HG02623 (cell line): Measurements from ENCODE around the gene KCNJ16.
"Not testable (repeated sequence)": the region's sequence is repeated elsewhere in the genome, so short reads cannot be mapped to it uniquely, and the experiment has no call there.

Source experiments
- ATAC-seq: cut with Tn5 transposase; IDR thresholded peaks from one replicate; pipeline ENCODE4 v1.9.1; 2021; ENCODE audit warnings: moderate library complexity; ENCODE audit not compliant: unreplicated experiment

The KCNJ16 gene

DNA sequence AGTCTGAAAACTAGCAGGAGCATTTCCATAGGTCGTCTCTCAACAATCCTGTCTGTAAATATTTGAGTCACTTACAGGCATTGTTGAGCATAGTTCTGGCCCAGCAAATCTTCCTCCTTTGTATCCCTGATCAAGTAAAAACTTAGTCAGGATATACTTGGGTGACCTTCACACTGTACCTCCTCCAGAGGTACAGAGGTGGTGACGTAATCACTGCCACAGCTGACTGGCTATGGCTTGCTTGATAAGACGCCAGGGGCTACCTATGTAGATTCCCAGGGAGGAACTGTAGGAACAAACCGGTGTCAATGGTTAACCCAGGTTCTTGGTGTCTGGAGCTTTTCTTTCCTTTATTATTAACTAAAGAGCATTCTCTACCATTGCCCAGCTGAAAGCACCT is at the start of gene KCNJ16:
Gene KCNJ16 (plus strand): TSS at position 270 of the 400 bp plus-strand sequence. CDS start 56,863 bp downstream, outside the sequence.
- ATAC-seq, result no peak

GRCh38 chr17:70028397-70028796 is 46.6 kb upstream of the KCNJ16 start:
- ATAC-seq, result no peak

DNA sequence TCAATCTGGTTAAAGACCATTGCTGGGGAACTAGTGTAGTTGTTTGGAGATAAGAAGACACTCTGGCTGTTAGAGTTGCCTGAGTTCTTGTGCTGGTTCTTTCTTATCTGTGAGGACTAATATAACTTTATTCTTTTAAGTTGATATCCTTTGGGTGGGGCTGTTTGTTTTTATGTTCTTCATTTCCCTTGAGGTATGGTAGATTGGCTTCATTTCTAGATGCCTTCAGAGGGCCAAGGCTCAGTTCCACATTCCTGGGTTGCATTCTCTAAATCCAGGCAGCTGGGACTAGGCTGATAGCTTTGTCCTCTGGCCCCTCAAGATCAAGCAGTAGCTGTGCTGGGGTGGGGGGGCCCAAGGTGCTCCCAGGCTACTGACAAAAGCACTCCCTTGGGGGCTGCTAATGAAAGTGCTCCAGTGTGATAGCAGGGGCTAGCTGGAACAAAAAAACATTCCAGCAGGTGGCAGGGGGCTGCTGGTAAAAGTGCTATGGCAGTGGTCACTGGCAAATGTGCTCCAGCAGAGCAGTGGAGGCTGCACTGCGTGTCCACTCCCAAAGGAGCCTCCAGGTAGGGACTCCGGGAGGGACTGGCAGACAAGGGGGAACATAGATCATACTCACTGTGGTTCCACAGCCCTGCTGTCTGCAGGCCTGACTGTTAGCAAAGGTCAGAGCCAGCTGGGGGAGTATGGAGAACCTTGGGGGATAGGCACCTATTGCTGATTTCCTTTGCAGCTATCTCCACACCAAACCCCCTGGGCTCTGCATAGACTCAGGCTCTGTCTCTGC is 45.9 kb upstream of the KCNJ16 start:
- no peak for ATAC-seq

DNA sequence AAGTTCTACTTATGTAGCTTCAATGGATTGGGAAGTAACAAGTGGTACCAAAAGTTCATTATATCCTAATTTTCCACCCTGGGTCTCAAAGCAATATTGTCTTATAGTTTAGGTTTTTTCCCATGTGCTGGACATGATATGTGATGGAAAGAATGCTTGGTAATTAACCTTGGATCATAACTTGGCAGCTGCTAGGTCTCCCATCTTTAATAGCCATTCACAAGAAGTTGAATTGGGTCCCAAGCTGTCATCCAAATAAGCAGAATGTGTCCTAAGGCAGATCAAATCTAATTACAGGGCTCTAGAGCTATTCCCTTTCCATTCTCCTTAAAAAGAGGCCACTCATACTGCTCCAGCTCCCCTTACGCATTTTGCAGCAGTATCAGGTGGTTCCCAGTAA is 44.7 kb upstream of the KCNJ16 start:
- no peak for ATAC-seq

- ATAC-seq, result no peak
Measured at GRCh38 chr17:70031341-70031740, 43.7 kb upstream of the KCNJ16 start.

DNA sequence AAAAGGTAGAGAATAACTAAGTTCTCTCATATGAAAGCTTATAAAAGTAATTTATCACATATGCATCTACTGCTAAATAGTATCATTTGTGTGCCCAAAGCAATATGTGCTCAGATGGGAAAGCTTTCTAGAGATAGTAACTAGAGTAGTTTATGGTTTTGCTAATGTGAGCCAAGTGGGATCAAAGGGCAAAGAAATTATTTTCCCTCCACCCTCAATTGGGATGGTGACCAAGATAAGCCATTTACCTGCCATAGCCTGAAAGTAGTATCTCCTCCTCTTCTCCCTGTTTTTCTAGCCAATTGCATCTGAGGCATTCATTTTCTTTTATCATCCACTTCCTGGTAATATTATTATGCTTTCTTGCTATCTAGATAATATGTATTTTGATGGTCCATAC is 41.9 kb upstream of the KCNJ16 start:
- no peak for ATAC-seq

DNA sequence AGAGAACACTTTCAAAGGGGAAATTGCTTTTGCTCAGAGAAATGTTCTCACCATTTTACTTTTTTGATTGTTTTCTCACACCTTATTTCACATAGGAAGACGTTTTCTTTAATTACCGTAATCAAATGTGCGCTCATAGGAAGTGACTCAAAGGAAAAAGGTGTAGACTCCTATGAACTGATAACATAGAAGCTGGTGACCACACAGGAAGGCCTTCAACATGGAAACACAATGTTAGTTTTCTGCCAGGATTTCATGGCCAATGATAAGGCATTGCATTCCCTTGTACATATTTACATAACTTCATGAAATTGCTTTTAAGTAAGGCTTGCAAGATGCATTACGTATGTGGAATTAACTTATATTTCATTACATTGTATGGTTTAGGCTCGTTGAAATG is 40.9 kb upstream of the KCNJ16 start:
- ATAC-seq, result no peak

- no peak for ATAC-seq
Measured at GRCh38 chr17:70037498-70037897, 37.5 kb upstream of the KCNJ16 start.

DNA sequence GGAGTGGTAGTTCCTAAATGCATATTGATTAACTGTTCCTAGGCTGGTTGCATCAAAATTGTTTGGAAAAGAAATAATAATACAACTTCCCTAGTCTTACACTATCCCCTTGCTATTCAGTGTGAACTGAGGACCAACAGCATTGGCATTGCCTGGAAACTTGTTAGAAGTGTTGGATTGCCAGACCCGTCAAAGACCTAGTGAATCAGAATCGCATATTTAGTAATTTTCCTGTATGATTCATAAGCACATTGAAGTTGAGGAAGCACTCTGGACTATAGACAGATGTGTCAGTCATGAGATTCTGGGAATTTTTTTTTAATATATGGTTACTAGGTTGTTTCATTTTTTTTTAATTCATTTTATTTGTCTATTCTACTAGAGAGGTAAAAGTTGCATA is 34.7 kb upstream of the KCNJ16 start:
- ATAC-seq, result no peak

- ATAC-seq, result no peak
Measured at GRCh38 chr17:70041061-70041460, 34.0 kb upstream of the KCNJ16 start.

DNA sequence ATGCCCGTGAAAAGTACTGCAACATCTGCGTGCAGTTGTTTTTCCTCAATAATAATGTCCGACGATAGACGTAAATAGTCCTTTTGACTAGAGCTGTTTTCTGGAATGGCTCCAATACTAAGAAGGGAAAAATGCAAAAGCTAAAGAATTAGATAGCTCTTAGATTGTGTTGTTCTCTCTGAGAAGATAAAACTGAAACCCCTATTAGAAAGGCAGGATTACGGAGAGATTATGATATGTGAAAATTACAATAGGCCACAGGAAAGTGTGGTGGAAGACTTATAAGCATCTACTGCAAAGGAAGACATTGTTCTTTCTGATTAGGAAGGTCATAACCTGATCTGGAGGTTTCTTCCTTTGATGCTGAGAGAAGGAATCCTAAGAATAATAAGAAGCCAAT is 33.5 kb upstream of the KCNJ16 start:
- no peak for ATAC-seq

DNA sequence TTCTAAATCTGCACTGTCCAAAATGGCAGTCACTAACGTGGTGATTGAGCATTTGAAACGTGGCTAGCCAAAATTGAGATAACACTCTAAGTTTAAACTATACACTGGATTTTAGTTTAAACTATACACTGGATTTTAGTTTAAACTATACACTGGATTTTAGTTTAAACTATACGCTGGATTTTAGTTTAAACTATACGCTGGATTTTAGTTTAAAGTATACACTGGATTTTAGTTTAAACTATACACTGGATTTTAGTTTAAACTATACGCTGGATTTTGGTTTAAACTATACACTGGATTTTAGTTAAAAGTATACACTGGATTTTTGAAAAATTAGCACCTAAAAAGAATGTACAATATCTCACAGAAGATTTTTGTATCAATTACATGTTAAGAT is 29.2 kb upstream of the KCNJ16 start:
- ATAC-seq, result not testable (repeated sequence)

- ATAC-seq, result no peak
Measured at GRCh38 chr17:70047619-70048419, 27.2 kb upstream of the KCNJ16 start.

- no peak for ATAC-seq
Measured at GRCh38 chr17:70049801-70050591, 25.0 kb upstream of the KCNJ16 start.

DNA sequence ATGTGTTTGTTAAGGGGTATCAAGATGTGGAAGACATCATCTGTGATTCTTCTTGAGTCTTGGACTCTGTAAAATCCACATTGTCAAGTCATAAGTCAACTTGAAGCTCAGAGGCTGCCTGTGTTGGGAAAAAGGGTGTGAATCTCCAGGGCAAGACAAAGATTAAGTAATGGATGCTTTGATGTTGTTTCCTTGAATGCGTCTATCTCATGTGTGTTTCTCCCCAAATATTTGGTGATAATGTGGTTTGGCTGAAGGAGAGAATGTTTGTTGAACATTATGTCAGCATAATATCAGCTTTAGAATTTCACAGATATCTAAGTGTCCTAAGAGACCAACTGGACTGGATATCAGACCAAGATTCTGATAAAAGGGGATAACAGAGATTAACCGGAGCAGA is 24.1 kb upstream of the KCNJ16 start:
- no peak for ATAC-seq

GRCh38 chr17:70053241-70054234 is 21.5 kb upstream of the KCNJ16 start:
- no peak for ATAC-seq

DNA sequence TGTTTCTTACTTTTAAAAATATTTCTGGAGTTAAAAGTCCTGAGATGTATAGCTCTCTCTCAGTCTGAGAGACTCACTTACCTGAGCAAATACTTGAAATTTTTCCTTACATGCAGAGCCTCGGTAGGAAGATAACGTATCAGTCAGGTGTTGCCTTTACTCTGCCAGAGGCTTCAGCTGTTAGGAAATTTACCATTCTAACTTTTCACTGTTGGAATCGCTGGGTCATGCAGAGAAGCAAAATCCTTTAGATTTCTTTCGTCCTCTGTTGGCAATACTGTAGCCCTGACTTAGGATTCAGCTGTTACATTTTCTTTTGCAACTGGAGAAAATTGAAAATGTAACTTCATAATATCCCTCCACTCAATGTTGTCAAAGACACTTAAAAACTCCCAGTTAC is 20.0 kb upstream of the KCNJ16 start:
- no peak for ATAC-seq

DNA sequence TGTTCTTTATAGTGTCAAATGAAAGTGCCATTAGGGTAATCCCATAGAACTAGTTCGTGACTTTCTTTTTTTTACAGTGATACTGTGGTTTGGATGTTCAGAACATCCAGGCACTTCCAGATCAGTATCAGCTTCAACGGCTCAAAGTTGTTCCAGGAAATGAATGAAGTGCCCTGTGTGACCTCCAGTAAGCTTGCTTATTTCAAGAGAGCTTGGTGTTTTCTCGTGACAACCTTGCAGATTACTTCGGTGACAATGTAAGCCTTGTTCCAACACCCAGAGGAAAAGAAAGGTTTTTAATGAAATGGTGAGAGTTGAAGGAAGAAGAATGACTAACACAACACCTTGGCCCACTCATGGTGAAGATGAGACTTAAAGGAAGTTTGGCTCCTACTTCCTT is 16.0 kb upstream of the KCNJ16 start:
- no peak for ATAC-seq

- no peak for ATAC-seq
Measured at GRCh38 chr17:70059649-70060048, 15.4 kb upstream of the KCNJ16 start.

DNA sequence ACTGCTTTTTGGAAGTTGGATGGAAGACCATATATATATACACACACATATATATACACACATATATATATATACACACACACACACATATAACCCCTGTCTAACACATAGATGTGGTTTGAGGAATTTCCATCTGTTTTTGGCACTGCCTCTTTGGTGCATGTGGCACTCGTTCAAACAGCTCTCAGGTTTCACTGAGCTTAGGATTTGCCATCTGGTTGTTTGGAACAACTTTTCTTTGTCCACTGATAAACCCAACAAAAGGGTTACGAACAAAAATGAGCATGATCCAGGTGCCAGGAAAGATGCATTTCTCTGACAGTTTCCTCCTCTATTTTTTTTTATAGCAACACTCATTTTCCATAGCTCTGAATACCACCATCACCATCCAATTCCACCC is 14.6 kb upstream of the KCNJ16 start:
- ATAC-seq, result no peak
